Heart left ventricle (tissue), 16 donors: ENCODE data around the gene AHRR. TPM values are rescaled to one million over a fixed set of nuclear protein-coding genes. Genes with fewer than 3 reads are reported as not detected.
A peak's percentile ranks its signal among the peaks of the same experiment; 100 is the strongest.

Source experiments
- ATAC-seq, 4 donors: fragments of 200-7000 bp; cut with Tn5 transposase; one replicate each; pipeline ENCODE4 v1.9.1; 2020 to 2022; ENCODE audit warnings: moderate library complexity in 4 of 4, mild to moderate bottlenecking in 3 of 4, moderate number of reproducible peaks in 1 of 4
- DNase-seq, 5 donors: peaks; one replicate each; pipeline ENCODE4 v3.0.0-alpha.2; 2020
- H3K27ac ChIP-seq, 12 donors: fragments of 200-600 bp; sonication (generic) in 4 of 12; one replicate each; pipeline versions ENCODE4 v1.5.0 to v1.8.0; 2016 to 2022; ENCODE audit warnings: mild to moderate bottlenecking in 2 of 12
- H3K27me3 ChIP-seq, 9 donors: fragments of 200-600 bp; sonication (generic) in 2 of 9; one replicate each; pipeline versions ENCODE4 v1.5.1 to v1.8.0; 2016 to 2022; ENCODE audit warnings: mild to moderate bottlenecking in 3 of 9
- H3K36me3 ChIP-seq, 9 donors: fragments of 200-600 bp; sonication (generic) in 2 of 9; one replicate each; pipeline versions ENCODE4 v1.5.0 to v1.8.0; 2018 to 2022; ENCODE audit warnings: mild to moderate bottlenecking in 2 of 9
- H3K4me1 ChIP-seq, 12 donors: fragments of 200-600 bp; sonication (generic) in 4 of 12; one replicate each; pipeline versions ENCODE4 v1.5.0 to v1.8.0; 2016 to 2022; ENCODE audit warnings: mild to moderate bottlenecking in 3 of 12
- H3K4me3 ChIP-seq, 12 donors: fragments of 200-600 bp; sonication (generic) in 4 of 12; one replicate each; pipeline versions ENCODE4 v1.5.0 to v1.8.0; 2017 to 2022; ENCODE audit warnings: mild to moderate bottlenecking in 9 of 12, moderate library complexity in 4 of 12
- H3K9me3 ChIP-seq, 12 donors: fragments of 200-600 bp; sonication (generic) in 4 of 12; one replicate each; pipeline versions ENCODE4 v1.5.0 to v1.8.0; 2016 to 2022; ENCODE audit warnings: mild to moderate bottlenecking in 1 of 12
- POLR2A ChIP-seq, 2 donors: fragments of 450-650 bp; IDR thresholded peaks; one replicate each; pipeline ENCODE4 v1.6.1; 2017; ENCODE audit warnings: antibody characterized with exemption in 2 of 2, mild to moderate bottlenecking in 2 of 2, moderate library complexity in 2 of 2
- WGBS, 4 donors: extraction: QIAGEN DNeasy Blood & Tissue Kit in 2 of 4; methylation state at CpG; one replicate each; pipeline versions ENCODE4 v1.1.5 to v1.1.7; 2013 to 2018; 5-methylcytosine and 5-hydroxymethylcytosine counted together
- intact Hi-C, 10 donors: fragments of 100-400 bp; cut with DNase I; formaldehyde crosslinking; loops; one replicate each; pipeline versions ENCODE4 v1.11.1 to v1.14.2; 2022
- polyA plus RNA-seq, 2 donors: library from polyadenylated mRNA; stranded (reverse); fragments of 200-250 nt; gene quantifications; one replicate each; pipeline ENCODE4 v1.2.3, GENCODE V29; 2013
- total RNA-seq, 9 donors: library from RNA; depleted of rRNA in 2 of 9; stranded (reverse); fragments of >200 nt in 2 of 9; fragmentation: NEBNext Ultra II Directional in 3 of 9; extraction: Animal tissue kit (Norgen Biotek cat#: 25700) in 3 of 9; gene quantifications; one replicate each; pipeline versions ENCODE4 v1.1.0 to v1.2.4, GENCODE V29; 2016 to 2023
- TF ChIP-seq, protein P1 (sequence below), 12 donors: fragments of 200-600 bp; sonication (generic) in 4 of 12; IDR thresholded peaks; one replicate each; pipeline versions ENCODE4 v1.5.0 to v1.8.0; 2018 to 2022; ENCODE audit warnings: antibody characterized with exemption in 12 of 12, mild to moderate bottlenecking in 5 of 12
- donor health status: ischemic (EF 13 %, LVEDD 7.1; RV severe dilation, severe dysfunction).
- donor health status: healthy with polysubstance abuse.
- donor health status: DM: no; HTN: yes; CAD: no.
- donor health status: DM: no; HTN: no; CAD: no.
- donor health status: ischemic (EF 25% LVEDD 6.9; RV normal size, moderate dysfunction).
- donor health status: ischemic (EF 25% LVEDD 5.7; RV mildly dilated, moderate dysfunction).
- donor health status: healthy.
- donor health status: DM: yes; HTN: yes; CAD: no.
- donor health status: ischemic (EF 35%, LVEDD 5.7; RV mildly dilated, moderate dysfunction).
- donor health status: nonischemic (EF 11% LVEDD 7.7; RV severe dilation, severe dysfunction).
- donor health status: DM: yes; HTN: yes; CAD: no.
- donor health status: PGD.
- donor health status: ischemic (EF 29% LVEDD 5.4; RV normal size, mild dysfunction).
- donor health status: nonischemic (EF 23%, LVEDD 6.1; RV moderate dilation, normal function).

AHRR gene
- total and polyA plus RNA-seq, 11 donors = 0.11 to 0.69 (median 0.26) TPM; not detected in 2

DNA sequence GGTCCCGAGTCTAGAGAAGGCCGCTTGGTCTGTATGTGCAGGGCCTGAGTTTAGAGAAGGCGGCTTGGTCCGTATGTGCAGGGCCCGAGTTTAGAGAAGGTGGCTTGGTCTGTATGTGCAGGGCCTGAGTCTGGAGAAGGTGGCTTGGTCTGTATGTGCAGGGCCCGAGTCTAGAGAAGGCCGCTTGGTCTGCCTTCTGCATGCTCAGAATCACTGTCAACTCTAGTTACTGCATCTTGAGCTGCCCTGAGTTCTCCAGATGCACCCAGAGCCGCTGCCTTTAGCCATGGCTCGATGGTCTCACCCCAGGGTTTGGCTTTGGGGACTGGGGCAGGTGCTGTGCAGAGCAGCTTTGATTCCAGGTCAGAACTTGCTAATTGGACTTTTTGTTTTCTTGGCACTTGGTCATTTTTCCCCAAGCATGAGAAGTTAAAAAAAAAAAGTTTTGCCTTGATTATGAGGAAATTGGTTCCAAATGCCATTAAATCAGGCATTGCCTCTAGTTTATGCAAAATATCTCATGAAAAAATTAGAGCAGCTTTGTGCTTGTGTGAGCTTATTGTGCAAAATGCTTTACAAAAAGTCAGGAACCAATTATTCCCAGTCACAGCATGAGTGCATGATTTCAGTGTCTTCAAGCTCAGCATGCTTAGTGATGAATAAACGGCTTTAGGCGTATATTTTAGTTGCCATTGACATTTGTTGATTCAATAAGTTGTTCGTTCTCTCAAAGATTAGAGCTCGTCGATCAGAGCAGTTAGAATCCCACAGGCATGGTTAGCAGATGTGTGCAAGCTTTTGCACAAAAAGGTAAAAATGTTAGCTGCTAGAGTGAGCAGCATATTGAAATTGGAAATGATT lies 96.0 kb downstream of the AHRR start:
- intact Hi-C loops = no loop called here

DNA sequence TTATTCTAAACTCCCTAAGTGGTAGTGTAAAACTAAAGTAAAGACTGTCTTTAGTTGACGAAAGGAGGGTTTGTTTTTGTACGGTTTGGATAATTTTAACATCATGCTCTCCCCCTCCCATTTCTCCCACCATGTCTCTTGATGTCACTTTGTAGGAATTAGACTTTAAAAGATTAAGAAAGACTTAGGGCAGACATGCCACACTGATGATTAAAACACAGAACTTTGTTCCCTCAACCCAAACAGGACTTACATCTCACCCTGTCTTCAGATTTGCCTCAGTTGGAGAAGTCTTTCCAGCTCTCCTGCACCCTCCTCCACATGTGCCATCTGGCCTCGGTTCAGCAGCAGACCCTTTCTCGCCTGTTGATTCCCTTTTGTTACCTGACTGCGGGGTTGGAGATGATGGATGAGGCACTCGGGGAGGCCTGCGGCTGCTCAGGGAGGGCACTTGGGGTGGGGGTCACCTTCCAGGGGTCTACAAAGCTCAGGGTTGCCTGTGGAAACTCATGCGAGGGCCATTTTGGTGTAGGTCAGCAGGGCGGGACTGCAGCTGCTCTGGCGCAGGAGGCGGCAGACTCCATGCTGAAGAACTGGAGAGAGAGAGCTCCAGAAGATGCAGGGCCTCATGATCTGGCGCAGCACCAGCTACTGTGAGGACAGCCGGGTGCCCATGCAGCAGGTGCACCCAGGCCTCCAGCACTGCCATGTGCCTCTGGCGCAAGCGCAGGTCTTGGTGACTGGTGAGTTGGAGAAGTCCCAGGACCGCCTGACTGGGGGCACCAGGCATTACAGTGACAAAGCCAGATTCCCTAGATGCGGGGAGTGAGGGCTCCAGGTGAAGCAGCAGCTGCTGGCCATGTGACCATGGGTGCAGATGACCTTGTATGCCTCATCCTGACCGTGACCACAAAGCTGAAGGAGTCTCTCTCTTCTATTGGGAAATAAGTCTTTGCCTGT lies 96.9 kb downstream of the AHRR start:
- DNase-seq (peak in 1 of 5 donors; percentile 33), ATAC-seq (no peak)
- H3K27me3 ChIP-seq = no peaks in the 10 kb centered on the region
- no peaks in the 10 kb centered on the region for H3K9me3 ChIP-seq
- TF ChIP-seq POLR2A (IDR thresholded peaks at IDR 0.05) = no peak
- TF ChIP-seq, protein P1, sequence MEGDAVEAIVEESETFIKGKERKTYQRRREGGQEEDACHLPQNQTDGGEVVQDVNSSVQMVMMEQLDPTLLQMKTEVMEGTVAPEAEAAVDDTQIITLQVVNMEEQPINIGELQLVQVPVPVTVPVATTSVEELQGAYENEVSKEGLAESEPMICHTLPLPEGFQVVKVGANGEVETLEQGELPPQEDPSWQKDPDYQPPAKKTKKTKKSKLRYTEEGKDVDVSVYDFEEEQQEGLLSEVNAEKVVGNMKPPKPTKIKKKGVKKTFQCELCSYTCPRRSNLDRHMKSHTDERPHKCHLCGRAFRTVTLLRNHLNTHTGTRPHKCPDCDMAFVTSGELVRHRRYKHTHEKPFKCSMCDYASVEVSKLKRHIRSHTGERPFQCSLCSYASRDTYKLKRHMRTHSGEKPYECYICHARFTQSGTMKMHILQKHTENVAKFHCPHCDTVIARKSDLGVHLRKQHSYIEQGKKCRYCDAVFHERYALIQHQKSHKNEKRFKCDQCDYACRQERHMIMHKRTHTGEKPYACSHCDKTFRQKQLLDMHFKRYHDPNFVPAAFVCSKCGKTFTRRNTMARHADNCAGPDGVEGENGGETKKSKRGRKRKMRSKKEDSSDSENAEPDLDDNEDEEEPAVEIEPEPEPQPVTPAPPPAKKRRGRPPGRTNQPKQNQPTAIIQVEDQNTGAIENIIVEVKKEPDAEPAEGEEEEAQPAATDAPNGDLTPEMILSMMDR (IDR thresholded peaks at IDR 0.05) = no peak
- intact Hi-C loops = no loop called here
- no peak overlapping the region for H3K4me3 ChIP-seq
- WGBS, 4 donors = 75 to 87% (median 84%) methylated on average over 9 to 18 of the region's 18 CpGs
- H3K36me3 ChIP-seq = no peaks in the 10 kb centered on the region
- peaks cover 0 to 6% (median 0%) of the 10 kb centered on the region in 12 donors for H3K4me1 ChIP-seq
- no peak overlapping the region for H3K27ac ChIP-seq

More for the DNA sequence above, 96.0 kb downstream of the AHRR start:
- H3K27ac ChIP-seq = no peak overlapping the region
- 86 to 91% (median 89%) methylated on average over 14 of the region's 14 CpGs for WGBS, 4 donors
- peaks cover 0 to 8% (median 0%) of the 10 kb centered on the region in 9 donors for H3K27me3 ChIP-seq
- no peaks in the 10 kb centered on the region for H3K36me3 ChIP-seq
- H3K9me3 ChIP-seq = no peaks in the 10 kb centered on the region
- no peak overlapping the region for H3K4me3 ChIP-seq
- TF ChIP-seq POLR2A (IDR thresholded peaks at IDR 0.05) = no peak
- TF ChIP-seq, protein P1 (IDR thresholded peaks at IDR 0.05) = no peak
- DNase-seq (peak in 1 of 5 donors; percentile 10), ATAC-seq (no peak)
- H3K4me1 ChIP-seq = peaks cover 0 to 6% (median 0%) of the 10 kb centered on the region in 12 donors

DNA sequence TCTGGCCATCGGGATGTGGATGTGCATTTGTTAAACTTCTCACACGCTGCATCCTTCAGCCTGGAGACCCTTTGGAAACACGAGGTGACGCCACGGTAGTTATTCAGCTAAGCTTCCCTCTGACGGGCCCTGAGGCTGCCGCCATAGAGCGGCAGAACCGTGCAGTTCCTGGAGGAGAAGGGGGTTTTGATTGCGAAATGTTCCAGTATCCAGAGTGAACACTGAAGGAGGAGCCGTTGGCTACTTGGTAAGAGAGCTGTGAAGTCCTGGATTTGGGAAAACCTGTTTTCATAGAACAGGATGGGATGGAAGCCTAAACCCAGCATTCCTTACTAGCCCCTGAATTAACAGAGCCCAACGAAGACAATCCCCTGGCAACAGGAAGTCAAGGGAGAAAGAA lies 98.5 kb downstream of the AHRR start:
- intact Hi-C loops = no loop called here
- H3K9me3 ChIP-seq = no peaks in the 10 kb centered on the region
- no peaks in the 10 kb centered on the region for H3K36me3 ChIP-seq
- DNase-seq = no peak
- 70 to 84% (median 82%) methylated on average over 12 of the region's 12 CpGs for WGBS, 4 donors
- H3K4me1 ChIP-seq = peaks cover 0 to 6% (median 0%) of the 10 kb centered on the region in 12 donors
- H3K4me3 ChIP-seq = no peak overlapping the region
- peaks cover 0 to 4% (median 0%) of the 10 kb centered on the region in 9 donors for H3K27me3 ChIP-seq
- no peak for TF ChIP-seq POLR2A (IDR thresholded peaks at IDR 0.05)
- TF ChIP-seq, protein P1 (IDR thresholded peaks at IDR 0.05) = no peak
- no peak overlapping the region for H3K27ac ChIP-seq
- ATAC-seq = no peak
